ENCODE results near the gene ETF1.

- TF ChIP-seq POLR2AphosphoS5 (IDR thresholded peaks at IDR 0.05): peak; percentile 94 to 98 (median 98)
- peak in 4 of 5 experiments; percentile 17 to 62 (median 46) for TF ChIP-seq CTCF (IDR thresholded peaks at IDR 0.05)
- TF ChIP-seq POLR2A (IDR thresholded peaks at IDR 0.05): peak; percentile 93
- no peak for TF ChIP-seq EP300 (IDR thresholded peaks at IDR 0.05; ENCODE audit: low read depth)
Measured at GRCh38 chr5:138575194-138576015, 32.4 kb upstream of the ETF1 start, which contains the start of gene HSPA9.
